GM19025 (cell line): ENCODE data around the gene PTPRG.
A peak's percentile ranks its signal among the peaks of the same experiment; 100 is the strongest.

Source experiments
- ATAC-seq: cut with Tn5 transposase; IDR thresholded peaks from one replicate; pipeline ENCODE4 v1.9.1; 2021; ENCODE audit warnings: mild to moderate bottlenecking, low read depth, moderate library complexity; ENCODE audit not compliant: unreplicated experiment

PTPRG gene

GRCh38 chr3:62214850-62215249 lies 653.5 kb downstream of the PTPRG start:
- no peak for ATAC-seq

GRCh38 chr3:62220616-62221015 lies 659.2 kb downstream of the PTPRG start:
- no peak for ATAC-seq

- no peak for ATAC-seq
Observed at GRCh38 chr3:62225051-62225450, 663.7 kb downstream of the PTPRG start.

- ATAC-seq = no peak
Observed at GRCh38 chr3:62226601-62227339, 665.4 kb downstream of the PTPRG start.

- ATAC-seq = no peak
Observed at GRCh38 chr3:62228467-62228866, 667.1 kb downstream of the PTPRG start.

GRCh38 chr3:62229211-62229610 lies 667.8 kb downstream of the PTPRG start:
- no peak for ATAC-seq

GRCh38 chr3:62229908-62230307 lies 668.5 kb downstream of the PTPRG start:
- no peak for ATAC-seq

- no peak for ATAC-seq
Observed at GRCh38 chr3:62233065-62233464, 671.7 kb downstream of the PTPRG start.

- ATAC-seq = no peak
Observed at GRCh38 chr3:62236016-62236415, 674.6 kb downstream of the PTPRG start.

GRCh38 chr3:62237286-62237948 lies 676.0 kb downstream of the PTPRG start:
- peak; percentile 12 for ATAC-seq

- ATAC-seq = peak; percentile 77
Observed at GRCh38 chr3:62238003-62238402, 676.6 kb downstream of the PTPRG start.

- no peak for ATAC-seq
Observed at GRCh38 chr3:62238431-62238830, 677.1 kb downstream of the PTPRG start.

- no peak for ATAC-seq
Observed at GRCh38 chr3:62241279-62241678, 679.9 kb downstream of the PTPRG start.

- no peak for ATAC-seq
Observed at GRCh38 chr3:62242831-62243509, 681.6 kb downstream of the PTPRG start.

- no peak for ATAC-seq
Observed at GRCh38 chr3:62246094-62246493, 684.7 kb downstream of the PTPRG start.

- ATAC-seq = no peak
Observed at GRCh38 chr3:62246985-62247384, 685.6 kb downstream of the PTPRG start.

- no peak for ATAC-seq
Observed at GRCh38 chr3:62248734-62249483, 687.5 kb downstream of the PTPRG start.

- ATAC-seq = no peak
Observed at GRCh38 chr3:62249484-62249776, 688.1 kb downstream of the PTPRG start.

GRCh38 chr3:62249855-62250543 lies 688.6 kb downstream of the PTPRG start:
- ATAC-seq = no peak

GRCh38 chr3:62252438-62253157 lies 691.2 kb downstream of the PTPRG start:
- no peak for ATAC-seq
